HG03457 (cell line): ENCODE results near the gene CENPU.
"Not testable (repeated sequence)": the region's sequence is repeated elsewhere in the genome, so short reads cannot be mapped to it uniquely, and the experiment has no call there.

Experiments used
- ATAC-seq: cut with Tn5 transposase; IDR thresholded peaks from one replicate; pipeline ENCODE4 v1.9.1; 2021; ENCODE audit warnings: moderate number of reproducible peaks; ENCODE audit not compliant: unreplicated experiment

The CENPU gene

DNA sequence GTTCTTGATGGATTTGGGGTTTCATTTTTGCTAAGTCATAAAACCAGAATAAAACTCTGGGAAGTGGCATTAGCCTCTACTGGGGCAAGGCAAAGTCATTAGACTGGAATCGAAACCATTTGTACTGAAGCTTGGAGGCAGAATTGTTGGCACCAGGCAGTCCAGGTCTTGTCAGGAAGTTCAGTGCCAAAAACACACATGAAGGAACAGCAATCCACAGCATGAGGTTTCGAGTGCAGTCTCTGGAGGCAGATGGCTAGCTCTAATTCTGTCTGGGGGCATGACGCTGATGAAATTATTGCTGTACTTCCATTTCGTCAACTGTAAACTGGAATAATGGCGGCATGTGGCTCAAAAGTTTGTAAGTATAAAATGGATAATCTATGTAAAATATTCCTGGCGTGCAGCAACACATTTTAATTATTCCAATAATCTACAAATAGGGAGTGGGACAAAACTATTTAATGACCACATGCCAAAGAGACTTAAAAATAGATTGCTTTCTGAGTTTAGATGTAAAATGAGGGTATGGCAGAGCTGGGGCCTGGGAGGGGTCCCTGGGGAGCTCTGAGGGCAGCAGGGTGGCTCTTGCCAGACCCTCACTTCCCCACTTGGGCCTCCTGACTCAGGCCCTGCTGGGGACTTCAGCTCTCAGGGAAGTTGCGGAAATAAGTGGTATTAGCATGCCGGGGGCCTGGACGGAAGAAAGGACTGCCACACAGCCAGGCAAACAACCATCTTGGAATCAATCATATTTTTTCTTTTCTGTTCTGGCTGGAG lies 18.8 kb upstream of the CENPU start:
- ATAC-seq = no peak

DNA sequence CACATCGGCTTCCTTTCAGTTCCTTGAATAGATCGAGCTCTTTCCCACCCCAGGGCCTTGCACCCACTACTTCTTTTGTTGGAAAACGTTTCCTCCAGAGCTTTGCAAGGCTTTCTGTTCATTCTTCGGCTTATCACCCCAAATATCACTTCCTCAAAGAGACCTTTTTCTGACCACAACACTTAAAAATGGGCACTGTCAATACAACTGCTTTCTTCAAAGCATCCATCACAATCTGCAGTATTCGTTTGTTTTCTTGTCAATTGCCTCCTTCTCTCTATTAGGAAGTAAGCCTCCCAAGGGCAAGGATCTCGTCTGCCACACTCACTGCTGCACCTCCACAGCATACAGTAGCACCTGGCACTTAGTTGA lies 17.7 kb upstream of the CENPU start:
- no peak for ATAC-seq

DNA sequence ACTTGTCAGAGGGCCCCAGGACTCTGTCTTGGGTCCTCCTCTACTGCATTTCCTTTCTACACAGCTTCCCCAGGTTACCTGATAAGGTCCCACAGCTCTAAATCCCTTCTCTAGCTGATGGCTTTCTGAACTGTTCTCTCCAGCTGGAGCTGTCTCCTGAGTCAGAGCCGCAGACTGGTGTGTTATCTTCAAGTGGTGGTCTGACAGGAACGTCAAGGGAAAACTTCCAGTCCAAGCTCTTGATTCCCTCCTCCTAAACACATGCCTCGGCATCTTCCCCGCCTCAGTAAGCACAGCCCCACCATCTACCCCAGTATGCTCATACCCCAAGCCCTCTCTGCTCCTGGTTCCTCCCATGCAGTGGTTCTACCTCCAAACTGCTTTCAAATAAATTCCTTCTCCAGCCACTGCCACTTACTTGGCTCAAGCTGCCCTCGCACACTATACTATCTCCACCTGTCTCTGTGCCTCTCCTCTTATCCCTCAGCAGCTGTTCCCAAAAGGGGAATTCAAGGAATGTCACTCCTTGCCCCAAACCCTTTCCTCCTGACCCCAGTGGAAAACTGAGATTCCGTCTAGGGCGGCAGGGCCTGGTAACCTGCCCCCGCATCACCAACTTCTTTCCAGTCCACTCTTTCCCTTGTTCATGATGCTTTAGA lies 17.2 kb upstream of the CENPU start:
- ATAC-seq = no peak

DNA sequence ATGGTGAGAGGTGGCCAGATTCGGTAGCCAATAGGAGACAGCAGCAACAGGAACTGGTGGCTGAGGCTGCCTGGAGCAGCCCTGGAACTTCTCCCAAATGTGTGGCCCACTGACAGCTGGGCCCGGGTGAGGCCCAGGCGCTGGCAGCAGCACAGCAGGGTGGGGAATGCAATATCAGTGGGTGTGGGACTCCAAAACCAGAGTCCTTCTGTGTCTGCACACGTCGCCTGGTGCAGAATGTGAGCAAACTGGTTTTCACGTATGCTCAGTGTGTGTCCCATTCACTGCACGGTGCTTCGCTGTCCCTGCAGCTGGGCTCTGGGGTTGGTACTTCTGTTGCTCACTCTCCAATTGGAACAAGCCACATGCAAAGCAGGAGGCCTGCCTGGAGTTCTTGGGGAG lies 14.4 kb upstream of the CENPU start:
- no peak for ATAC-seq

DNA sequence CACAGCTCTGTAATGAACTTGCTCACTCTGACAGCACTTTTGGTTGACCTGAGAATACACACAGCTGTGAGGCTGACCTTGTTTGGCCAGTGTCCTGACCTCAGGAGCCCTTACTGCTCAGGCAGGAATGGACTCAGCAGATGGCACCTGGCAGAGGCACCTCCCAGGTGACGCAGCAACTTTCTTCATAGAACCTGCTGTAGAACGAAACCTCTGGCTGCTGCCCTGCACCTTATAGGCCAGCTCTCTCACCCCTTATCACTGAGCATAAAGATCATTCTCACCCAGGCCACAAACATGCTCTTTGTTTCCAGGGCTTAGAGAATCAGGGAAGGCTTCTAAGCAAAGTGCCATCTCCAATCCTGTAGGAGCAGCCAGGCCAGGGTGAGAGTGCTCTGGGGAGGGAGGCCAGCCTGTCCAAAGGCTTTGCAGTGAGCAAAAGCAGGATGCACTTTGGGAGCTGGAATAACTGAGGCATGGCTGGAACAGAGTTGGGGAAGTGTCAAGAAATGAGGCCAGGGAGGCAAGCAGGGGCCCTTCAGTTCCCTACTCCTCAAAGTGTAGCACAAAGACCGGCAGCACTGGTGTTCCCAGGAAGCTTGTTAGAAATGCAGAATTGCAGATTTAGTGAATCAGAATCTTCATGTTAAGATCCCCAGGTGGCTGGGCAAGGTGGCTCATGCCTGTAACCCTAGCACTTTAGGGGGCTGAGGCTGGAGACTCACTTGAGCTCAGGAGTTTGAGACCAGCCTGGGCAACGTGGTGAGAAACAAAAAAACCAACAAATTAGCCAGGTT lies 13.3 kb upstream of the CENPU start:
- no peak for ATAC-seq

DNA sequence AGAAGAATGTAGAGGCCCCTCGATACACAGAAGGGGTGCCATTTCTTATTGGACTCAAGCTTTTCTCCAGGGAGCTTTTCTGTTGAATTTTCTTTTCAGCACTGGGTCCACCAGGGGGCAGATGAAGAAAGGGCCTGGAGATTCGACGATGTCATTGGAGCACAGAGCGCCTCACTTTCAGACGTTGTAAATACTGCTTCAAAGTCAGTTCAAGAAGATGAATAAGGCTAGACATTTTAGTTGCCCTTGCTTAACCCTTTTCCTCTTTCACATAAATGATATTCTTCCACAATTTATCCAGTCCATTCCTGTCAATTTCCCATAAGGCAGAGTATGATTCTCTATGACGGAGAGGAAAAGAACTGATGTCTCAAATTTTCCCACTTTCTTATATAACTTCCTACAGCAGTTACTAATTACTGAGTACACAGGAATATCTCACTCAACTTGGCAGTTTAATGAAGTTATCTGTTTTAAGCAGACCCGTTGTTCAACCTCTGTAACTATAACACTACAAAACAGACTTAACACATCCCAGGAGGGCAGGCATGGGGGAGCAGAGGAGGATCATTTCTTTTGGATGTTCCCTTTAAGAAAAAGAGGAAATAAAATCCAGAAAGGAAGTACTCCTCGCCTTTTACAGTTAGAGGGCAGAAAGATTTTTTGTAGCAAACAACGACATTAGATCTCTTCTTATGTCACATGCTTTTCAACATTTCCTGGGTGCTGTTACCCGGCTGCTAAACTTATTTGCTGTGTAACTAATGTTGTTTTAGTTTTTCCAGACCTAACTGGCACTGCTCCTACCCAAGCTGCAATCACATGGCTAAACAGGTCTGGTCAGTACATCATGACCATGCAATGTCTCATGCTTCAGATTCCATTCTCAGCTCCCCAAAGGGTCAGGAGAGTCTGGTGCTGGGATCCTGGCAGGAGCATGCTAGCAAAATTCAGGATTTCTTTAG lies 12.2 kb upstream of the CENPU start:
- ATAC-seq = peak; percentile 59

DNA sequence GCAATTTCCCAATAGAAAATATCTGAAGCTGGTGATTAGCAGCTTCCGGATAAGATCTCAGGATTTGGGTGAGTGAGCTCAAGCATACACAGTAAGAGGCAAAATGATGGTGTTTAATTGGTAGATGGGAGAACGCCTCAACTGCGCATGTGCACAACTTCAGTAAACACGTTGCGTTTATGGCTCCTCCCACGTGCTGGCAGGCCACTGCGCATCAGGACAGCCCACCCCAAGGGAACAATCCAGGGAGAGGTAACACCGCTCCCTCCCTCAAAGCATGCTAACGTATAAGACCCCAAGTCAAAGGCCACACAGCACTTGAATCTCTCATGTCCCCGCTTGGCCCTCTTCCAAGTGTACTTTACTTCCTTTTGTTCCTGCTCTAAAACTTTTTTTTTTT lies 10.3 kb upstream of the CENPU start:
- no peak for ATAC-seq

DNA sequence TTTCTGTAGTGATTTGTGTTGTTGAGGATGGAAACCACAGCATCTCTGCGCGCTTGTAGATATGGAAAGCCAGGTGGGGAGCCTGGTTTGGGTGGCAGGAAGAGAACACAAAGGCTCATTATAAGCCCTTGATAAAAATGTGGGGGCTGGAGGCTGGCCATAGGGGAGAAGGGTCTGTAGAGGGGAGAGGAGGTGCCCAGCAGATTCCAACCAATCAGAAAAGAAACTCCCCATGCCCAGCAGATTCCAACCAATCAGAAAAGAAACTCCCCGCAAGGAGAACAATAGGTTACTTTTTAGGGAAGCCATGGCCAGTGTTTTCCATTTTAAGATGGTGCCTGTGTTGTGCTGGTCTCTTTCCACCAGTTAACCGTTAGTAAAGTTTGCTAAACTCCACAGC lies 9.8 kb upstream of the CENPU start:
- no peak for ATAC-seq

DNA sequence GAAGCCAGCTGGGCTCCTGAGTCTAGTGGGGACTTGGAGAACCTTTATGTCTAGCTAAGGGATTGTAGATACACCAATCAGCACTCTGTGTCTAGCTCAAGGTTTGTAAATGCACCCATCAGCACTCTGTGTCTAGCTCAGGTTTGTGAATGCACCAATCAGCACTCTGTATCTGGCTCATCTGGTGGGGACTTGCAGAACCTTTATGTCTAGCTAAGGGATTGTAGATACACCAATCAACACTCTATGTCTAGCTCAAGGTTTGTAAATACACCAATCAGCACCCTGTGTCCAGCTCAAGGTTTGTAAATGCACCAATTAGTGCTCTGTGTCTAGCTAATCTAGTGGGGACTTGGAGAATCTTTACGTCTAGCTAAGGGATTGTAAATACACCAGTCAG lies 7.8 kb upstream of the CENPU start:
- not testable (repeated sequence) for ATAC-seq

DNA sequence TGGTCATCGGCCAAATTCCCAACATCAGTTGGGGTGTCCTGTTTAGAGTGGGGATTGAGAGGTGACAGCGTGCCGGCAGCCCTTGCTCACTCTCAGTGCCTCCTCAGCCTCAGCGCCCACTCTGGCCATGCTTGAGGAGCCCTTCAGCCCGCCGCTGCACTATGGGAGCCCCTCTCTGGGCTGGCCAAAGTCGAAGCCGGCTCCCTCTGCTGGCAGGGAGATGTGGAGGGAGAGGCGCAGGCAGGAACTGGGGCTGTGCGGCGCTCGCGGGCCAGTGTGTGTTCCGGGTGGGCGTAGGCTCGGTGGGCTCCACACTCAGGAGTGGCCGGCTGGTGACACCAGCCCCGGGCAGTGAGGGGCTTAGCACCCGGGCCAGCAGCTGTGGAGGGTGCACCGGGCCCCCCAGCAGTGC lies 7.1 kb upstream of the CENPU start:
- ATAC-seq = no peak

DNA sequence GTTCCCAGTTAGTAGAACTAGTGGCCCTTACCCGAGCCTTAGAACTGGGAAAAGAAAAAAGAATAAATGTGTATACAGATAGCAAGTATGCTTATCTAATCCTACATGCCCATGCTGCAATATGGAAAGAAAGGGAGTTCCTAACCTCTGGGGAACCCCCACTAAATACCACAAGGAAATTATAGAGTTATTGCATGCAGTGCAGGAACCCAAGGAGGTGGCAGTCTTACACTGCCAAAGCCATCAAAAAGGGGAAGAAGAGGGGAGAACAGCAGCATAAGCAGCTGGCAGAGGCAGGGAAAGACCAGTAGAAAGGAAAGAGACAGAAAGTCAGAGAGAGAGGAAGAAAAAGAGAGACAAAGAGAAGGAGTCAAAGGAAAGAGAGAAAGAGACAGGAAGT lies 5.7 kb upstream of the CENPU start:
- ATAC-seq = not testable (repeated sequence)

DNA sequence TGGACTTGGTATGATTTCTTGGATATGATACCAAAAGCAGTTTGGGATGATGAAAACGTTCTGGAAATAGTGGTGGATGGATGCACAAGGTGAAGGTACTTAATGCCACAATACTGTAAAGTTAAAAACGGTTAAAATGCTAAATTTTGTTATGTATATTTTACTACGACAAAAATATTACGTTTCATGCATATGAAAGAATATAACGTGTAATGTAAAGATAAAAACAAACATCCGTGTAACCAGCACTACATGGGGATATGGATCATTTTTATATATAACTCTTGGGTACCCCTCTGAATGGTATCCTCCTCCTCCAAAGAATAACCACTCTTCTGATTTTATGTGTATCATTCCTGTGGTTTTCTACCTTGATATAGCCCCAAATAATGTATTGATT lies 862 bp upstream of the CENPU start:
- no peak for ATAC-seq

DNA sequence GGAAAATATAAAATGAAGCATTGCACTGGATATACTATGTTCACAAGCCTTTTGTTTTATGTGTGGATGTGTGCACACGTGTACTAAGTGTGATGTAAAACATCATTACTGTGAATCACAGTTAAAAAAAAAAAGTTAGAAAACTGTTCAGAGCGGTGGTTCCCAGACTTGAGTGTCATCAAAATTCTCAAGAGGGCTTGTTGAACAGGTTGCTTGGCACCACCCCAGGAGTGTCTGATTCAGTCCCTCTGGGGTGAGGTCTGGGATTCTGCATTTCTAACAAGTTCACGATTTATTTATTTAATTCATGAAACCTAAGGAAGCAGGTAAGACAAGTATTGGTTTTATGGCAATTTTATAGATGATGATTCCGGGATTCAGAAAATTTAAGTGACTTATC lies 1.8 kb downstream of the CENPU start:
- ATAC-seq = no peak

DNA sequence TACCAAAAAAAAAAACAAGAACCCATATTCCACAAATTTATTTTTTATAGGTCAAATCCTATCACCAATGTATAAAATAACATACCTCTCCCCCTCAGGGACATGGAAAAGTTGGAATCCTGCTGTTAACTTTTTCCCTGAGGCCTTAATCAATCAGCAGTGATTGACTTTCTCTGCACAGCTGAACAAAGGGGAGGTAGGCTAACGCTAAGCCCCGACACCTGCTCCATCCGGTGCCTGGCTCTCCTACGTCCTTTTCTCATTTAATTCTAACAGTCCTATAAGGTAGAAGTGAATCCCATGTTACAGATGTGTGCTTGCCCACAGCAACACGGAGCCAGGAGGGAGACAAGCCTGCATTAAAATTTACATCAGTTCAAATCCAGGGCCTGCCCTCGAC lies 2.8 kb downstream of the CENPU start:
- no peak for ATAC-seq

DNA sequence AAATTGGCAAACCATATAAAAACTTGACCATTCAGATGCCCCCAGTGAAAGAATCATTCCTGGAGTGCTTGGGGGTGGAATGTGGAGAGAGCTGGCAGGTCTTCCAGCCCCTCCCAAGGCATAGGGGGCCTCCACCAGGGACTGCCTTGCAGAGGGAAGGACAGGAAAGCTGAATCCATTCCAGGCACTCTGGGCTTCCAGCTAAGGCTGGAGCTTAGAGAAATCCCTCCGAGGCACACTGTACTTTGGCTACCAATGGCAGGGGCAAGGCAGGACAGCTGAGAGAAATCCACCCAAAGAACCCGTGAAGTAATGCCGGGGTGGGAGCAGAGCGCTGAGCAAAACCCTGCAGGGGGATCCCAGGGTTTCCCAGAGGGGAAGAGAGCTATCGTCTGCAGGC lies 4.0 kb downstream of the CENPU start:
- ATAC-seq = no peak

DNA sequence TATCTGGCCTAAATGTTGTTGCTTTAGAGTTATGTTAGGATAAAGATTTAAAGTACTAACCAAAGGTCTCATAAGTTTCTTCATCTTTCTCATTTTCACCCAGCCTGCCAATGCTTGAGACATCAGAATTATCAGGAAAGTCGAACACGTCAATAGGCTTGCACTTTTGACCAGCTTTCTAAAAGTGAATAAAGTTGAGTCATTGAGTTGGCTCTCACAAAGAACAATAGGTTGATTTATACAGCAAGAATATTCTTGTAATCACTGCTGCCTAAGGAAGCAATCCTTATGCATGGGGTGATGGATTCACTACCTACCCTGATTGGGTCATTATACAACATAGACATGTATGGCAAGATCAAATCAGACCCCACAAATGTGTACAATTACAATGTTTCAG lies 5.0 kb downstream of the CENPU start:
- no peak for ATAC-seq

DNA sequence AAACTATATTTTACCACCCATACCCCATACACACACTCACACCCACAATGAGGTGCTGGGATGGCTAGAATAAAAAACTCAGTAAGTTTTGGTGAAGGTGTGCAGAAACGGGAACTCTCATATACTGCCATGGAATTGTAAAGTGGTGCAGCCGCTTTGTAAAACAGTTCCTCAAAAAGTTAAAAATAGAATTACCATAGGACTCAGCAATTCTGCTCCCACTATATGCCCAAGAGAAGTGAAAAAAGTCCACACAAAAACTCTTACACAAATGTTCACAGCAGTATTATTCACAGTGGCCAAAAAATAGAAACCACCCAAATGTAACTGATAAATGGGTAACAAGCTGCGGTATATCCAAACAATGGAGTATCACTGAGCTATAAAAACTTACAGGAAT lies 6.5 kb downstream of the CENPU start:
- no peak for ATAC-seq

DNA sequence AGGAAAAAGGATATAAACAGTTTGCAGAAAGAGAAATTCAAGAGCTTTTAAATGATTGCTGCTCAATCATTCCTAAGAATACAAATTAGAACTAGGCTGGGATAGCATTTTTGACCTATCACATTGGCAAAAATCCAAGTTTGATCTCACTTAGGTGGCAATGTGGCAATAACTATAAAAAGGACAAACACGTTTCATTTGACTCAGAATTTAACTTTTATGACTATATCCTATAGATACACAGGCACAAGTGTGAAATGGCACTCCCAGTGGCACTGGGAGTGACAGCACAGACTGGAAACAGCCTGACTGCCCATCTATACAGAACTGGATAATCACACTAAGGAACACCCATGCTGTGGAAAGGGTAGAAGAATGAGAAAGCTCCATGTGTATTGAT lies 11.1 kb downstream of the CENPU start:
- ATAC-seq = no peak

DNA sequence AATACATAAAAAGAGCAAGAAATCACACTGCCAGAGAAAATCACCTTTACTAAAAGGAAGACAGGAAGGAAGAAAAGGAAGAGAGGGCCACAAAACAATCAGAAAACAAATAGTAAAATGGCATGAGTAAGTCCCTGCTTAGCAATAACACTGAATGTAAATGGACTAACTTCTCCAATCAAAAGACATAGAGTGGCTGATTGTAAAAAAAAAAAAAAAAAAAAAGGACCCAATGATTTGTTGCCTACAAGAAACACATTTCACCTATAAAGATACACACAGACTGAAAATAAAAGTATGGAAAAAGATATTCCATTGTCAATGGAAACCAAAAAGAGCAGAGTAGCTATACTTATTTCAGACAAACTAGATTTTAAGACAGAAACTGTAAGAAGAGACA lies 12.6 kb downstream of the CENPU start:
- ATAC-seq = no peak

DNA sequence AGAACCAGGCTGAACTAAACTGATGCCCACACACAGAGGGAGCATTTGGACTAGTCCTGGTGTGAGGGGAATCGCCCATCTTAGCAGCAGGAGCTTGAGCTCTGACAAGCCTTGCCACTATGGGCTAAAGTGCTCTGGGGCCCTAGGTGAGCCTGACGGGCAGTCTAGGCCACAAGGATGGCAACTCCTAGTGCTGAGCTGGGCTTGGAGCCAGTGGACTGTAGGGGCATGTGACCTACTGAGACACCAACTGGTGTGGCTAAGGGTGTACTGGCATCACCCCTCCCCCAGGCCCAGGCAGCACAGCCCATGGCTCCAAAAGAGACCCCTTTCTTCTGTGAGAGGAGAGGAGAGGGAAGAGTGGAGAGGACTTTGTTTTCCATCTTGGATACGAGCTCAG lies 14.5 kb downstream of the CENPU start:
- ATAC-seq = no peak

DNA sequence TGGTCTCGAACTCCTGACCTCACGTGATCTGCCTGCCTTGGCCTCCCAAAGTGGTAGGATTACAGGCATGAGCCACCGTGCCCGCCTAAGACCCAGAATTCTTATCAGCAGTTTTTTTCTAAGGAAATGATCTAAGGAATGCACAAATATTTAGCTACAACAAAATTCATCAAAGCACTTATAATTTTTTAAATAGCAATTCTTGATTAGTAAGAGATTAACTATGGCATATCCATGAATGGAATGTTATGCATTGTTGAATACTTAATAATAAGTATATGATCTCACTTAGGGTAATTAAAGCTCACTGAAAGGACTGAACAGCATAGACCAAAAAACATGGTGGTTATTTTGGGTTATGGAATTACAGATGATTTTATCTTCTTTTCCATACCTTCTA lies 18.4 kb downstream of the CENPU start:
- ATAC-seq = no peak
